ENCODE measurements around the gene NBEAL1.
"Not testable (repeated sequence)": the region's sequence is repeated elsewhere in the genome, so short reads cannot be mapped to it uniquely, and the experiment has no call there.

Gene NBEAL1

GRCh38 chr2:203143391-203143790, 128.7 kb downstream of the NBEAL1 start:
- POLR2A ChIA-PET, result no interaction called here
- no peak for DNase-seq (ENCODE audit: extremely low spot score)
- CTCF ChIA-PET, result interaction anchor here (0.8 kb wide), 1 partner anchor 12 kb away, joined by 3 read pairs; no protein-coding TSS in a partner anchor
- no peak for TF ChIP-seq CTCF (IDR thresholded peaks at IDR 0.05; ENCODE audit: control extremely low read depth, extremely low read depth, low read depth, missing control alignments)

- TF ChIP-seq CTCF (IDR thresholded peaks at IDR 0.05; ENCODE audit: control extremely low read depth, extremely low read depth, low read depth, missing control alignments), result no peak
- DNase-seq (ENCODE audit: extremely low spot score), result no peak
- CTCF ChIA-PET, result no interaction called here
- POLR2A ChIA-PET, result no interaction called here
These were observed 134.5 kb downstream of the NBEAL1 start for GRCh38 chr2:203149194-203149593.

- POLR2A ChIA-PET, result no interaction called here
These were observed 140.7 kb downstream of the NBEAL1 start for GRCh38 chr2:203155406-203155805.

GRCh38 chr2:203162722-203163121, 148.0 kb downstream of the NBEAL1 start:
- POLR2A ChIA-PET; DNase-seq (ENCODE audit: extremely low spot score): not testable (repeated sequence)
- CTCF ChIA-PET, result interaction anchor here (0.9 kb wide), 2 partner anchors 39 to 292 kb away, joined by 3 to 4 read pairs; no protein-coding TSS in a partner anchor

More at GRCh38 chr2:203155406-203155805, 140.7 kb downstream of the NBEAL1 start:
- no peak for DNase-seq (ENCODE audit: extremely low spot score)
- CTCF ChIA-PET, result interaction anchor here (0.6 to 1.8 kb wide), 4 partner anchors 10 to 70 kb away, joined by 3 to 9 read pairs (median 4); no protein-coding TSS in a partner anchor
- no peak for TF ChIP-seq CTCF (IDR thresholded peaks at IDR 0.05; ENCODE audit: control extremely low read depth, extremely low read depth, low read depth, missing control alignments)

GRCh38 chr2:203164311-203164935, 149.7 kb downstream of the NBEAL1 start:
- TF ChIP-seq CTCF (IDR thresholded peaks at IDR 0.05; ENCODE audit: control extremely low read depth, extremely low read depth, low read depth, missing control alignments), result no peak
- POLR2A ChIA-PET, result no interaction called here
- no peak for DNase-seq (ENCODE audit: extremely low spot score)
- CTCF ChIA-PET, result interaction anchor here (1.5 kb wide), 2 partner anchors 9 to 11 kb away, joined by 4 to 7 read pairs; no protein-coding TSS in a partner anchor

GRCh38 chr2:203167751-203168150, 153.1 kb downstream of the NBEAL1 start:
- no peak for TF ChIP-seq CTCF (IDR thresholded peaks at IDR 0.05; ENCODE audit: control extremely low read depth, extremely low read depth, low read depth, missing control alignments)
- ChIA-PET POLR2A (no interaction called here), CTCF (interaction anchor here (1.1 to 2.0 kb wide), 4 partner anchors 9 to 30 kb away, joined by 3 to 9 read pairs (median 6); no protein-coding TSS in a partner anchor)

GRCh38 chr2:203170502-203170901, 155.8 kb downstream of the NBEAL1 start:
- ChIA-PET POLR2A (no interaction called here), CTCF (interaction anchor here (0.9 kb wide), 1 partner anchor 15 kb away, joined by 3 read pairs; no protein-coding TSS in a partner anchor)
- DNase-seq (ENCODE audit: extremely low spot score), result no peak
- no peak for TF ChIP-seq CTCF (IDR thresholded peaks at IDR 0.05; ENCODE audit: control extremely low read depth, extremely low read depth, low read depth, missing control alignments)

More at GRCh38 chr2:203167751-203168150, 153.1 kb downstream of the NBEAL1 start:
- DNase-seq (ENCODE audit: extremely low spot score), result no peak

Measured in GM10248 (cell line).